ENCODE results near the gene PAH.

PAH gene

DNA sequence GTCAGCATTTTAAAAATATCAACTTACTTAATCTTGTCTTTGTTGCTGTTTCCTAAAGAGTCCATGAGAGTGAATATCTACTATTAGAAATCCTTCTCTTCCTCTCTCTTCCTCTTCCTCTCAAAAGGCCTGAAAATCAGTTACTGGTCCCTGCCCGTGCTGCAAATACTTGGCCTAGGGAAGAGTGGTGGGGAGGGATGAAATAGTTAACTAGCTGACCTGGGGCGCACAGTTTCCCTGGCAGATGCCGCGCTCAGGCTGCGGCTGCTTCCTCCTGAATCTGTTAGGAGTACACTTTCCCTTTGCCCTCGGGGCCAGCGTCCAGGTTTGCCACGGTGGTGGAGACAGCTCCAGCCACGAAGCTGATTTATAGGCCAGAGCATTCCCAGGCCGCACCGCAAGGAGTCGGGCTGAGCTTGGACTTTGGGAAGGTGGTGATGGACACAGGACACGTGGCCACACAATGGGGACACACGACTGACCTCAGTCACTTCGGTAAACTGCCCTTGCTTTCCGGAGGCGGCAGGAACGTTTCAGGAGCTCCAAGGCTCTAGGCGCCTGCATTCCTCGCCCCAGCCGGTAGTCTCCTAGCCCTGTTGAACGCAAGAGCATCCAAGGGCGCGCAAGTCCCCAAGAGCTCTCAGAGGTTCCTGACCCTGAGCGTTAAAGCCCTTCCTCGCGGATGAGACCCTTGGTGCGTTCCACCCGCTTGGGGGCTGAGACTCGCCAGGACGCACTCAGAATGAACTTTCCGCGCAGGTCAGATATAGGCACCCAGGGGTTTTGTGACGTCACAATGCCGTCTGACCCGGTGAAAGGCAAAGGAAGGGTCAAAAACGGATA, 33.3 kb upstream of the PAH start:
- DNase-seq, result no peak

DNA sequence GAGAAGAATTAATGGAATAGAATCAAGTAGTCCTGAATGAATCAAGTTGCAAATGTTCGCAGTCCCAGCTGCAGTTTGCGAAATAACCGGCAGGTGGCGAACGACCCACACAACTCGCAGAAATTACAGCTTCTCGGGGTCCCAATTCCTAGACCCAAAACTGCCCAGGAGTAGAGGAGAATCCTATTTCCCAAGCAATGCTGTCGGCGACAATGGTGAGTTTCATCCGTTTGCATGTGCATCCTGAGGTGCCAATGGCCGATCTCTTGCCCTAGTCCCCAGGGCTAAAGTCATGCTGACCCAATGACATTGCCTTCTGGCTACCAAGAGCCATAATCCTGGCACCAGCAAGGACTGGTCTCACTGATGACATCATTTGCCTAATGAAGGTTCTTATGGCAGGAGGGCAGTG, 31.9 kb upstream of the PAH start:
- peak; percentile 29 for DNase-seq

DNA sequence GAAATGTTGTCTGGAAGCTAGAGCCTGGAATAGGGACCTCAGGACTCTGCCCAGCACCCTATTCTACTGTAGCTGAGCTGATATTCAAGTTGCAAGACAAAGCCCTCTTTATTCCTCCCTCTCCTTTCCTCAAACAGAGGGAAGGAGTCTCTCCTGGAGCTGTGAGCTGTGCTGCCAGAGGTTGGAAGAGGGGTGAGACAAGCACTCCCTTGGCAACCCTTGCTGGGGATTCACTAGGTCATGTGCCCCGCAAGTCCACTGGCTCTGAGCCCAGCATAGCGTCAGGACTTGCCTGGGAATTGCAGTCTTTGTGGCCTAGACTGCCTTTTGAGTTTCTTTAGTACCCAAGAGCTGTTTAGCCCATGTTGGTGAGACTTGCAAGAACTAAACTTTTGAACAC, 29.0 kb upstream of the PAH start:
- DNase-seq, result no peak

DNA sequence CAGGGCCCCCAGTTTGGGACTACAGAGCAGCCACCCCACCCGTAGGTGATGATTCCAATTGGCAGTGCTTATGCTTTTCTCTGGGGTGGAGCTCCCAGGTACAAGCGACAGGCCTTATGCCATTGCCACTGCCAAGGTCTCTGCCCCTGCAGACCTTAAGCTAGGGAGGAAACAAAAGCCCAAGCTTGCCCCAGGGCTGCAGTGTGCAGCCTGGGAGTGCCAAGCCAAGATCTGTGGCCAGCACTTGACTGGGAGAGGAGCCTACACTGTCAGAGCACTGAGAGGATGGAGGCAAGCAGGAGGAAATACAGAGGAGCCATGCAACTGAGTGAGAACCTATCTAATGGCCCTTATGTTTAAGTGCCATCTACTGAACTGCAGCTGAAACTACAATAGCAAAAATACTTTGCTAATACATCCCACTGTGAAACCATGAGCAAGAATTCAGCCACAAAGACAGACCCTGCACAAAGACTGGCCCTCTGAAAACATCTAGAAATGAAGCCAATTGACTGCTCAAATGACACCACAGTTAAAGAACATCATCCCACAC, 22.7 kb upstream of the PAH start:
- DNase-seq, result no peak

DNA sequence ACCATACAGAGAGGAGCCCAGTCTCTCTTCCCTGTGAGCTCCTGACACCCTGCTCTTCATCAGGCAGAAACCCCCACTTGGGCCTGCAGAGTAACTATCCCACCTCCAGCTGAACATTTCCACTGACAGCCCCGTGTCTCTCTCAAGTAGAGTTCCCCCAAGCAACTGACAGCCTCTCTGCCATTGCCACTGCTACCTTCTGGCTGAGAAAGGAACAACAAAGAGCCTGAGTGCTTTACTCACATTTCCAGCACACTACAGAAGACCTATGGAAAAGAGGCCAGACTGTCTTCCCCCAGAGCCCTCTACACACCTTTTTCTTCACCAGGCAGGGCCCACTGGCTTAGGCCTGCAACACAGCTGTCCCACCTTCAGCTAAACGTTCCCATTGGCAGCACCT, 22.0 kb upstream of the PAH start:
- DNase-seq, result no peak

DNA sequence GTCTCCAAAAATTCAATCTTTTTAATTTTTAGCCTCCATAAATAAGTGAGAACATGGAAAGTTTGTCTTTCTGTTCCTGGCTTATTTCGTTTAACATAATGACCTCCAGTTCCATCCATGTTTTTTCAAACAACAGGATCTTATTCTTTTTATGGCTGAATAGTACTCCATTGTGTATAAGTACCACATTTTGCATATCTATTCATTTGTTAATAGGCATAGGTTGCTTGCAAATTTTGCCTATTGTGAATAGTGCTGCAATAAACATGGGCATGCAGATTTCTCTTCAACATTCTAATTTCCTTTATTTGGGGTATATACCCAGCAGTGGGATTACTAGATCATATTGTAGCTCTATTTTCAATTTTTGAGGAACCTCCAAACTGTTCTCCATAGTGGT, 16.1 kb upstream of the PAH start:
- DNase-seq, result no peak

DNA sequence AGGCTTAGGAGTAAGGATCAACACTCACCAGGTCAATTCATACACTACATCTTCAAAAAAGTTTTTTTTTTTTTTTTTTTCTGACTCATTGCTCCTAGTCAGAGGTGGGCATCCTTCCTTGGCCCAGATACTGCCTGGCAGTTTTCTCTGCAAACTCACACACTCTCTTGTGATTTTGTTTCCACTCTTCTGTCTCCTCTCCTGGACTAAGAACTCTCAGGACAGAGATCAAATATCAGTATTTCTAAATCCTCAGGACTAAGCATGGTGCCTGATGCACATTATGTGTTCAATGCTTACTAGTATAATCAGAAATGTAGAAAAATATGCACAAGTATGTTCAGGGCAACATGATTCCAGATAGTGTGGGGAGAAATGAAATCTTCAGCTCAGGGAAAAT, 10.2 kb upstream of the PAH start:
- DNase-seq, result no peak

DNA sequence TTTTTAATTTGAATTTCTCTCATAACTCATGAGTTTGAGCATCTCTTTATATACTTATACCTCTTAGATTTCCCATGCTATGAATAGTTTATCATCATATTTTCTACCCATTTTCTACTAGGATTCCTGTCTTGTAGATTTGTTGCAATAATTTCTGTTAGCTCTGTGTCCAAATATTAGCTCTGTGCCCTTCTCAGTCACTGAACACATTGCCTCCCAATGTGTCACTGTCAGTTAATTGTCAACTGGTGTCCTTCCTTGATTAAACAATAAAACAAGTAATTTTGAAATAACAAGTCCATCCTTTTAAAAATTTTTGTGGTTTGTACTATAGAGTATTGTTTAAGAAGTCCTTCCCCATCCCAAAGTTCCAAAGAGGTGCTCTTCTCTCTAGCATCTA, 4.2 kb upstream of the PAH start:
- no peak for DNase-seq

DNA sequence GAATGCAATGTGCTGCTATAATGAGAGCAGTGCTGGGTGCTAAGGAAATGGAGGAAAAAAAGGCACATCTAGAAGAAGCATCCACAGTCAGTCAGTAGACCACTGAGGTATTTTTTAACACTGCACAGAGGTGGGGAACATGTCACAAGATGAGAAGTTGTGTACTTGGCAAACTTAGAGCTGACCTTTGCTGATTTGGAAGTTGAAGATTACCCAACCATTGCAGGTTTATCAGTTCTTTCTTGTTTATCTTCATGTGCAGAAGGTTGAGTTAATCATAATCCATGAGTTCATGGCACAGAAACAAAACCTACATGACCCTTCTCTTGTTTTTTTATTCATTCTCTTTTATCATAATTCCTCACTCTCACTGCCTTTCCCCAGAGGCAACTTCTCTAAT, 3.2 kb upstream of the PAH start:
- no peak for DNase-seq

DNA sequence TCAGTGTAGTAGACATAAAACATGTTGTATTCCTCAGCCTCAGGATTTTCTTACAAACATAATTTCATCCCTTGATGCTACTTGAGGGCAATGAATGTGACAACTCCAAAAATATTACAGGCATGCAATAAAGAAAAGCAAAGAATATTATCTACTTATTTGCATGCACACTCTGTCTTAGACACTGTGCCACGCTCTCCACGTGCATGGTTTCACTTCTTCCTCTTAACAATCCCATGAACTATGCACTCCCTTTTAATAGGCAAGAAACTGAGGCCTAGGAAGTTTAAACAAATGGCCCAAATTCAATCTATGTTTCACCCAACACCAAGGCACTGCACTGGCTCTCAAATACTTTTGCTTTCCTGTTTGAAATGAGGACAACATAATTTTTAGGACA, 1.8 kb upstream of the PAH start:
- no peak for DNase-seq

DNA sequence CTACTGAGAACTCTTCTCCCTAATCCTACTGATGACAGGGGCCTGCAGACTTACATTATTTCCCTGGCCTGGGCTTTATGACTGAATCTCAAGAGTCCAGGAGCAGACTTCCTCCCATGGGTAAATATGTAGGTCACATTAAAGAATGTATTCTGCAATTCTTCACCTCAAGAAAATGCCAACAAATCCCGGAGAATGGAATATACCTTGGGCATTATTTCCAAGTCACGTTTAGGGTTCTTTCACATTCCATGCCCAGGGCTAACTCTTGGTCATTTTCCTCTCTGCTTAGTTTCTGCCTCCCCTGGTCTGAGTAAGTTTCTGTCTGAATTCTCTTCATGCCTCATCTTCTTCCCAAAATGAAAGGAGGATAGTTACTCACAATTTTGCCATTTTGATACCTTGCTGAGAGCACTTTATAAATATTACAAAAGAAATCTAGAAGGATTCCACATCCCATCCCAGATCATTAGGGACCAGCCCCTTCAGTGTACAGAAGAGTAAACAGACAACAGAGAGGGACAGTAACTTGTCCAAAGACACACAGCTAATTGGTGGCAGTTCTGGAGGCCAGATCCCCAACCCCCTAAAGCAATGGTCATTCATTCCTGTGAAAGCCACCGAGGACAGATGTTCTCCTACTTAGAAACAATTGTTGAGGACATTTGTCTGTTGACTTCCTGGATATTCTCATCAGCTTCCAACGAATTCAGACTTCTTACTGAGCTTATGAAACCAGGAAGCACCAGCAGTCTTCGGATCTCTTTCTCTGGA, 605 bp downstream of the PAH start:
- DNase-seq, result no peak

DNA sequence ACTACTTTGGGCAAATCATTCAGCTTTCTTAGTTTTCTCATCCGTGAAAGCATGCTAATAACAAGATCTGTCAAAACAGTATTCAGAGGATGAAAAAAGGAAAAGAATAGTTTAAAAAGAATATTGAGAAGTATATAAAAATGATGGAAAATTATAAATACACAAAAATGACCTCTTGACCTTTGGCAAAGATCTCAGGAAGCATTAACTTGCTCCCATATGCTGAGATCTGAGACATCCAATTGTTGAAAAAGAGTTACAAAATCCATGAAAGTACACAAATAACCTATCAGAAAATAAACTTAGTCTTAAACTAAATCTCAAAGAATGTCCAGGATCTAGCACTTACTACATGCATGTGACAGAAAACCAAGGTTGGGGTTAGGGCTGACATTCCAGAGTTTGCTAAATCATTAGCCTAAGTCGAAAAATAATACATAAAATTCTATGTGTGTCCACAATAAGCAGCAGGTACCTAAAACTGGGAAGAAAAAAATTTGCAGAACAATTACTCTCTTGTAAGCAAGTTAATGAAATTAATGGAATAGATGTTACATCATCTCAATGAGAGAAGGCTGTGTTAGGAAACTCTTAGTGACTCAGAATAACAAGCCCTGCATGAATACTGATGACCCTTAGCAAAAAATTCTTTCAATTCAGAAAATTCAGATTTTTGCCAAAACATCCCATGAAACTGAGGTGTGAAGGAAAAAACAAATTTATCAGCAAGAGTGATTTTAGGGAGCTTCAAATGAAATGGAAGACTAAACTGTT, 3.4 kb downstream of the PAH start:
- DNase-seq, result no peak

DNA sequence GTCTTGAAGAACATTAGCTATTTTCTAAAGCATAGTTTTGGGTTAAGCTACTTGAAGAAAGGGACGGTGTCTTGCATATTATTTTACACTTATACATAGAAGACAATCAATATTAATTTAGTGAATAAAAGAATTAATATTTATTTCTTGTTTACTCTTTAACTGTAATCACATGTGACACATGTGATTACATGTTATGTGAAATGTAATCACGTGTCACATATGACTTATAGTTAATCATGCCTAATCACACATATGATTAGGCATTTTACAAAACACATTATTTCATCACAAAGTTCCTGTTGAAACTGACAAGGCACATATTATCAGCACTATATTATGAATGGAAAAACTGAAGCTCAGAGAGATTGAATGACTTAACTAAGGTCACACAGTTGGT, 4.8 kb downstream of the PAH start:
- DNase-seq, result no peak

DNA sequence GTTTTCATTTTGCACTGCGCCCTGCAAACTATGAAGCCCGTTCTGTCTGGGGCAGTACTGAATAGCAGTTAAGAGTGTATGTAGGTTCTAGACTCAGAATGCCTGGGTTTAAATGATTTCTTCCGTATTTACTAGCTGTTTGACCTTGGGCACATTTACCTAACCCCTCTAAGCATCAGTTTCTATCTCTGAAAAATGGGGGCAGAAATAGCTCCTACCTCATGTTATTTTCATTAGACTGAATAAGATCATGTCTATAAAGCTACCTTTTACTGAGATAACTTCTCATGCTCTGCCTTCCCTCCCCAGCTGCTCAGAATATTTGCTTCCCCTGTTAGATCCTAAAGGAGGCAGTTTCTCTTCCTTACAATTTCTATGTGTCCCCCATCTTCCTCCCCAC, 5.7 kb downstream of the PAH start:
- DNase-seq, result no peak

DNA sequence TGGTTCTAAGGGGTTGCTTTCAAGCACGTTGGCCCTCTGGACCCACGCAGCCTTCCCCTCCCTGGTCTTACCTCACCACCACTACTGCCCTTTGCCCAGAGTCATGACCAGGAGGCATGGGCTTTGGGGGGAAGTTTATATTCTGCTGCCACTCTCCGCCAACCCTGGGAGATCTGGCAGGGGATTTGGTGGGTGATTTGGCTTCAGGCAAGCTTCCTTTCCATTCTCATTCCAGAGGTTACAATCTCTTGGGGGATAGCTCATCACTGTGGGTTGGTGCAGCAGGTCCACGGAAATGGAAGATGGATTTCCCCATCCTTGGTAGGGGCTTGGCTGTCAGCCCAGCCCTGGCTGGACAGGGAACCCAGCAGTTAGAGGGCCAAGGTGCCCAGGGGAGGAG, 6.3 kb downstream of the PAH start:
- no peak for DNase-seq

DNA sequence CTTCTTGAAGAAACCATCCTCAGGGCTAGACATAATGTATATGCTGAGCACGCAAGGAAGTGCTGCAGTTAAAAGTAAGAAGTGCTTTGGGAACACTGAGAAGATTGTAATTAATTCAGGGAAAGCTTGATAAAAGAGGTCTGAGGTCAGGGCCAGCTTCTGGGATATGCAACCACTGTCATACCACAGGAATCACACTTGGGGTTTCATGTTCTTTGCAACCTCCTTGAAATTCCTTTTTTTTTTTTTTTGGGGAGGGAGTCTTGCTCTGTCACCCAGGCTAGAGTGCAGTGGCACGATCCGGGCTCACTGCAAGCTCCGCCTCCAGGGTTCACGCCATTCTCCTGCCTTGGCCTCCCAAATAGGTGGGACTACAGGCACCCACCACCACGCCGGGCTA, 6.9 kb downstream of the PAH start:
- no peak for DNase-seq

DNA sequence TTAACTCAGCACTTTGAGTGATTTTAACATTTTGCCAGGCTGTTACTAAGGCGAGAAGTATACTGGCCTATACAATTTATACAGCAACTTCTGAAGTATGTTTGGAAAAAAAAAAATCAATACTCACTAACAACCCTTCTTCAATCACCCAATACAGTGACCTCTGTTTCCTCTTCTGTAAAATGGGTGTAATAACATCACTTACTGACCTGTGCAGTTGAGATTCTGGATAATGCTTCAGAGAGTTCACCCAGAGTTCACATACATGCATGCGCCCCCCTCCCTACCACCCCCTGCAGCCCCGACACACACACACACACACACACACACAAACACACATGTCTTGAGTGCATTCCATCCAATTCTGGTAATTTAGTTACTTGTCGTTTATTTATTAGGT, 9.1 kb downstream of the PAH start:
- DNase-seq, result no peak

DNA sequence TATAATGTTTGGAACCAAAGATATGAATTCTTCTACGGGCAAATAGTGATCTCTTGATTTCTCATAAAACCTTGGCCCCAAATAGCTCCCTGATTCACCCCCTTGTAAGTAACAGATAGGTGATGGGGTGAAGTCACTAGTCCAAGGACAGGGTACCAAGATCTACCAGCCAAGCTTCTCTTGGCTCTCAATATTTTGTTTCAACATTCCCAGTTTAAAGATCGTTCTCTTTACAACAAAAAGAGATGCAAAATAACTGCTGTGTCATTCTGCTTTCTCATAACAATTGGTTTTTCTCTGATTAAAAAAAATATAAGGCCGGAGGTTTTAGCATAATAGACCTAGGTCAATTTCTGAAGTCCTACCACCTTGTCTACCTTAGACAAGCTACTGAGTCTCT, 11.8 kb downstream of the PAH start:
- no peak for DNase-seq

DNA sequence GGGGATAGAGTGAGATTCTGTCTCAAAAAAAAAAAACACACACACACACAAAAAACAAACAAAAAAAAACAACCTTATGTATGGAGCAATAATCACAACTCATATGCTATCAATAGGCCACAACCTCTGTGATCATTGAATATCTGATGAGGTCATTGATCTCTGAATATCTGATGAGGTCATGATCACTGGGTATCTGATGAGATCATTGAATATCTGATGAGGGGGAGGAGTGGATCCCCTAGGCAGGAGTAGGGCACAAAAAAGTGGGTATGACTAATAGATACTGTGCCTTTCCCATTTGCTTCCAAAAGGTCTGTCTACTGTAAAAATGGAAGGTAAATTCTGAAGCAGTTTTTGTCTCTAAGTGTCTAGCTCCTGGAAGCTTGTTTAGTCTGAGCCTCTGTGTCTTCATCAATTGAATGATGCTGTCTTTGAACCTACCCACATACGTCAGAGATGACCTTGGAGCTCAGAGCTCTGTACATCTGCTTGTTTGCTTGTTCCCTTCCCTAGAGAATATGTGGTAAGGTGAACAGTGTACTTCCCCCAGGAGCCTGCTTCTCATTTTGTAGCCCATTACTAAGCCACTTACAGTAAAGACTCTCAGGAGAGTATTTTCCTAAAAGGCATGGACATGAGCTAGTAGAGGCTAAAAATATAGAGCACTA, 13.6 kb downstream of the PAH start:
- no peak for DNase-seq

DNA sequence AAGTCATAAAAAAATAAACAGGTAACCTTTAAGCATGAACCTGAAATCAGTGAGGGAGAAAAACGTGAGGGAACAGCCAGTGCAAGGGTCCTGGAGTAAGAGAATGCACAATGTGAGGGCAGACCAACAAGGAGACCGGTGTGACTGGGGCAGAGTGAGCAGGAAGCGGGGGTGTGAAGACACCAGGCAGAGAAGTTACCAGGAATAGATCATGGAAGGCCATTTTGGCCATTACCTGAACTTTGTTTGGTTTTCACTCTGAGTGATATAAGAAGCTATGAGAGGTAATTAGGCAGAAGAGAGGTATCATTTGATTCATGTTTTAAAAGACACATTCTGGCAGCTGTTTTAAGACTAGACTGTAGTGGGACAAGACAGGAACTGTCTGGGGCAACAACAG, 15.0 kb downstream of the PAH start:
- DNase-seq, result no peak

DNA sequence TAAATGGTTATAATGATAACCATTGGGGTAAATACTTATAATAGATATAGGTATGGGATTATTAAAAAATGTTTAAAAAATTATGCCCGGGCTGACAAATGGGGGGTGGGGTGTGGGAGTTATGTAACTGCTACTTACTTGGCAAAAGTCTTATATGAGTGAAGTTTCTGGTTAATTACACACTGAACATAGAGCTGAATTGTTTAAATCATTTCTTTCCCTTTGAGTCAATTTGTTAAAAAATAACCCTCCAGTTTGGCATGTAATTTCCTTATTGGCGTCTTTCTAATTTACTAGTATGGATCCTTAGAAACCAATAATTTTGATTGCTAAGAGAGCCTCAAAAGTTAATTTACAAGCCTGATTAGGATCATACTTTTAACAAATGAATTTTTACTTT, 16.7 kb downstream of the PAH start:
- no peak for DNase-seq

DNA sequence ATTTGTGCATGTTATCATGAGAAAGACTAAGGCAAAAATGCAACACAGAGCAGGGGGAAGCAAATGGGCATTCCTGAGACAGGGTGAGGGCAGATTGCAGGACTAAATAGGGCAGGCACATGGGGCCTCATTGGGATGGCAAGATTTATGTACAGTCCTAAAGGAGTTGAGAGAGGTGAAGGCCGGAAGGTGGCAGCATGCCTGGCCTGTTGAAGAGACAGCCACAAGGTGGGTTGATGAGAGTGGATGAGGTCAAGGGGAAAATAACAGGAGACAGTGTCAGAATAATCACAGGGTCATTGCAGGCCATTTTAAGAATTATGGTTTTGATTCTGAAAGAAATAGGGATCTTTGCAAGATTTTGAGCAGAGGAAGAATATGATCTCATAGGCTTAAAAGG, 21.0 kb downstream of the PAH start:
- DNase-seq, result no peak

DNA sequence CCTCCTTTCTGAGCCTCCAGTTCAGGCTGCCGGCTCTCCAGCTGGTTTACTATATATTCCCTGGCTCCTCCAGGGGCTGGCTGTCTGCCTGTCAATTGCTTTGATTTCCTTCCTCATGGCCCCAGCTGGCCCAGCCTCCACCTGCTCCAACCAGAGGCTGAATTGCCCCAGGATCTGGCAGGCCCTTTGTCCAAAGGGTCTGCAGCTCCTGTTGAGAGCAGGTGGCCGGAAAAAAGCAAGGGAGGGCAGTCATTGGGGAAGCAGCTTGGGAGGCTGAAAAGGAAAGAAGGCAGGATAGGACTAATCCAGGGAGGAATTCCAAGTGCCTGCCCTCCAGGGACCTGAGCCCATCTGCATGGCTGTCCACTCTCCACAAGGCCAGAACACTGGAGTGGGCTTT, 25.3 kb downstream of the PAH start:
- no peak for DNase-seq
